HG02588 (cell line): ENCODE data around the gene LARP4.
"Not testable (repeated sequence)": the region's sequence is repeated elsewhere in the genome, so short reads cannot be mapped to it uniquely, and the experiment has no call there.

Source experiments
- ATAC-seq: cut with Tn5 transposase; IDR thresholded peaks from one replicate; pipeline ENCODE4 v1.9.1; 2021; ENCODE audit warnings: mild to moderate bottlenecking, moderate library complexity; ENCODE audit not compliant: unreplicated experiment

Gene LARP4

DNA sequence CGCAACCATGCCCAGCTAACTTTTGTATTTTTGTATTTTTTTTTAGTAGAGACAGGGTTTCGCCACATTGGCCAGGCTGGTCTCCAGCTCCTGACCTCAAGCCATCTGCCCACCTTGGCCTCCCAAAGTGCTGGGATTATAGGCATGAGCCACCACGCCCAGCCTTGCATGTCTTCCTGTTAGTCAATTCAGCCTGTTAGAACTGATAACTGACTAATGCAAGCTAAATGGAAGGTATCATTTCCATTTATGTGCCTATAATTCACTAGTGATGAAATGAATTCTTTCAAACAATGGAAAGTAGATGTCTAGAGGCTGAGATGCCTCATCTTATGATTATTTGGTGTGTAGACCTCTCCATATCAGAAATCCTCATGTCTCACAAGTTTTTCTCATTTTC is 66.8 kb downstream of the LARP4 start:
- ATAC-seq = no peak

DNA sequence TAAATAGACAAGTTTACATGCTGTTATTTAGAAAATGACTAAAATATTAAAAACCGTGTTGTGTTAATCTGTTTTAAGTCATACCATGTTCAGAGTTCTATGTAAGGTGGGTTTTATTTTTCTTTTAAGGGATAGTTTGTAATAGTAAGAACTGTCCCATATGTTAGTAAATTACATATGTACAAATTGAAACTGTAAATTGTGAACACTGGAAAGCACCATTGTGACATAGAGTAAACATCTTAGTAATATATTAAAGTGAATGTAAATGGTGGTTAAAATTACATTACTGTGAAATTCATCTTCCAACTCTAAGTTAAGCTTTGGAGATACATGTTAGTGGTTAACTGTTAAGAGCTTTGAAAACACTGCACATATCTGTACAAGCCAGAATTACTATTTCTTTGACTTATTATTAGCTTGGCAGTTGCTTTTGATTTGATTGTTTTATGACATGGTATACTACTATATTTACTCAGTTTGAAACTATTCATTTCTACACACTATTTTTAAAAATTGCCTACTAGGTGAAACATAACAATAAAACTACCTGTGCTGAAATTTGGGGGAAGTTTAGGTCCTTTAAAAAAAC is 76.7 kb downstream of the LARP4 start:
- no peak for ATAC-seq

DNA sequence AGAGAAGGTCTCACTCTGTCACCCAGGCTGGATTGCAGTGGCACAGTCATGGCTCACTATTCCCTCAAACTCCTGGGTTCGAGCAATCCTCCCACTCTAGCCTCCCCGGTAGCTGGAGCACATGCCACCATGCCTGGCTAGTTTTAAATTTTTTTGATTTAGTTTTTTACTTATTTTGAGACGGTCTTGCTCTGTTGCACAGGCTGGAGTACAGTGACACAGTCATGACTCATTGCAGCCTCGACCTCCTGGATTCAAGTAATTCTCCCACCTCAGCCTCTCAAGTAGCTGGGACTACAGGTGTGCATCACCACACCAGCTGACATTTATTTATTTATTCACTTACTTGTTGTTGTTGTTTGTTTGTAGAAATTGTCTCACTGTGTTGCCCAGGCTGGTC is 81.9 kb downstream of the LARP4 start:
- no peak for ATAC-seq

DNA sequence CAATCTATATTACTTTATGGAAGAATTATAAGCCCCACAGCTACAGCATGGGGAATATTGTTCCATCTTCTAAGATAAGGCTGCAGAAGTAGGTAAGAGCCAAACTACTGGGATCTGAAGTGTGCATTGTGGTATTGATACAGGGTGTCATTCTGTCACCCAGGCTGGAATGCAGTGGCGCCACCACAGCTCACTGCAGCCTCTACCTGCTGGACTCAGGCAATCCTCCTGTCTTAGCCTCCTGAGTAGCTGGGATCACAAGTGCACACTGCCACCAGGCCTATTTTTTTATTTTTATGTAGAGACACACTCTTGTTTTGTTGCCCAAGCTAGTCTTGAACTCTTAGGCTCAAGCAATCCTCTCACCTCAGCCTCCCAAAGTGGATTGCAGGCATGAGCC is 82.8 kb downstream of the LARP4 start:
- no peak for ATAC-seq

DNA sequence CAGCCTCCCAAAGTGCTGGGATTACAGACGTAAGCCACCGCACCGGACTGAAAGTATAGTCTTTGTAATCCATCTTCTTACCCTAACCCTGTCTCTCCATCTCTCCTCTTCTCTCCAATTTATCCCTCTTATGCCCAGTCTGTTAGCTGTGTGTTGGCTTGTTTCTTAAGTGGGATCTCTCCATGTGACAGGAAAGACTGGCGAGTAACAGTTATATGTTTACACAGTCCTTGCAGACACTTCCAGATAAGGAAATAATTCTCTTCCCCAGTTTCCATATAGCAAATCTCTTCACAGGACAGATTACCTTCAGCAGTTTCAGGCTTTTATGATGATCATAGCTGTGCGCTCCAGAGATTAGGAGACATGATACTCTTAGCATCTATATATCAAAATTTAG is 88.1 kb downstream of the LARP4 start:
- no peak for ATAC-seq

DNA sequence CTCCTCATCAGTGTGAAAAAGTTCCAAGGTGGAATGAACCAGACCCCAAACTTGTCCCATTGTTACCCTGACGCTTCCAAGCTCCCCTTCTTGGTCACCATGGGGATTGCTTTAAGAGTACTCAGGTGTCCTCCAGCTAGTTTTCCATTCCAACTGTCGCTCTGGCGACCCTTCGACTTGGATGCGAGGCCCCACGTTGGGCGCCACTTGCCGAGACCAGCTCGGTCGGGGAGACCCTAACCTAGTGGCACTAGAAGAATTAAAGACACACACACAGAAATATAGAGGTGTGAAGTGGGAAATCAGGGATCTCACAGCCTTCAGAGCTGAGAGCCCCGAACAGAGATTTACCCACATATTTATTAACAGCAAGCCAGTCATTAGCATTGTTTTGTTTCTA is 97.4 kb downstream of the LARP4 start:
- not testable (repeated sequence) for ATAC-seq

DNA sequence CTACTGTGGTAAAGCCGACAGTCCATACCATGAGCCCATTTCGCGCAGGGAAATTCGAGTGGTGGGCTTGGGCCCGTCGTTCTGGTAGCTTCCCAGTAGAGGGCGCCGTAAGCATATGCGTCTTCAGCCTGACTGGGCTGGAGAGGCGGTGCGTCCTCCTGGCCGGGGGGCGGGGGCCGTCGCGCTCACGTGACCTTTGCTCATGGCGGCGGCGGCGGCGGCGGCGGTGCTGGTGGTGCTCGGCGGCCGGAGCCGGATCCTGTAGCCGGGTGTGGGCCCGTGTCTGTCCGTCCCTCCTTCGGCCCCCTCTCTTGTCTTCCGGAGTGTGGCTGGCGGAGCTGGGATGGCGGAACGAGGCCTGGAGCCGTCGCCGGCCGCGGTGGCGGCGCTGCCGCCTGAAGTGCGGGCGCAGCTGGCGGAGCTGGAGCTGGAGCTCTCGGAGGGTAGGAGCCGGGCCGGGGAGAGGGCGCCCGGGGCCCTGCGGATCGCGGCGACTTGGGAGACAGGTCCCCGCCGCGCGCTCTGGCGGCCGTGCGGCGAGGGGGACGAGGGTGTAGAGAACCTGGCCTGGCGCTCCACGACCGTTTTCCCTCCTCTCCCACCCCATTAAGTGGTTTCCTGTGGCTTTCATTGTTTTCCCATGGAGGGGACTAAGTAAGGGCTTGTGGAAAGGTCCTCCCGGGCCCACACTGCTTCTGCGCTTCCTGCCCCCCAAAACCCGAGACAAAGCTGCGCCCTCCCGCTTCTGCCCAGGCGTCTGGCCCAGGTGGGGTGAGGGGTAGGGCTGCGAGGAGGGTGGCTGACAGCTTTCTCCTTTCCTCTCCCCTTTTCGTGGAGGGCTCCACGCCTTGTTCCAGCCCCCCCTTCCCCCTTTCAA is 104.4 kb downstream of the LARP4 start, which contains the start of gene DIP2B:
Gene DIP2B, plus strand, starts transcription at position 188 of the 877 bp plus-strand sequence. Its CDS starts 156 bp downstream, at position 344.
- ATAC-seq = peak; percentile 75

DNA sequence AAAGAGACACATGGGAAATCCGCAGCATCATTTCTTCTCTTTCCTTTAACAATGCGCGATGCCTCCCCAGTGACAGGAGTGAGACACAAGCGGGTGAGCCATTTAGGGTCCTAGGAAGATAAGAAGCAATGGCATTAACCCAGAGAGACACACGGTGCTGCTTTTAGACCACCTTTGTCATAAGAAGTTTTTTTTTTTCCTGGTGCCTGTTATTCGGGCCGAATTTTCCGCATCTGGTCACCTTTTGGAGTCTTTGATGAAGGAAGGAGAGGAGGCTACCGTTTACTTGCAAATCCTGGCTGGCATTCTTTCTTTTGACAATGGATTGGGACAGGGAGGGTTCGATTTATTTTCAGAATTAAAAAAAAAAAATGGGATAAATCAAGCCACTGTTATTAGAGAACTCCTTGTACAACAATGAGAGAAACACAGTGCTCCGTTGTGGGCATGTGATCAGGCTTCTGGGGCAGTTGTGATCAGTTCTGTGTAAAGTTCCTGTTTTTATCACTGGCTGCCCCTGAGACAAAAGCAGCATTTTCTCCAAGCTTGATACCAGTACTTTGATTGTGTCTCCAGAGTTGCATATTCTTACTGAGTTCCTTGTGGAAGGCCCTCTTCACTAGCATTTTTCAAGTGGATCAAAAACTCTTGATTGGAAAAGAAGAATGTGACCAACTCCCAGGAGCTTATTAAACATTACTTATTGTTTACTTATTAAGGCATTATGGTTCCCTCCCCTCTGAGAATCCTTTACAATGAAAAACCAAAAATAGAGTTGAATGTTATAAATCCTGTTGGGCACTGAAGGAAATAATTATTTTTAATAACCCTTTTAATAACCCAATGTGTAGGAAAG is 105.2 kb downstream of the LARP4 start:
- ATAC-seq = no peak

DNA sequence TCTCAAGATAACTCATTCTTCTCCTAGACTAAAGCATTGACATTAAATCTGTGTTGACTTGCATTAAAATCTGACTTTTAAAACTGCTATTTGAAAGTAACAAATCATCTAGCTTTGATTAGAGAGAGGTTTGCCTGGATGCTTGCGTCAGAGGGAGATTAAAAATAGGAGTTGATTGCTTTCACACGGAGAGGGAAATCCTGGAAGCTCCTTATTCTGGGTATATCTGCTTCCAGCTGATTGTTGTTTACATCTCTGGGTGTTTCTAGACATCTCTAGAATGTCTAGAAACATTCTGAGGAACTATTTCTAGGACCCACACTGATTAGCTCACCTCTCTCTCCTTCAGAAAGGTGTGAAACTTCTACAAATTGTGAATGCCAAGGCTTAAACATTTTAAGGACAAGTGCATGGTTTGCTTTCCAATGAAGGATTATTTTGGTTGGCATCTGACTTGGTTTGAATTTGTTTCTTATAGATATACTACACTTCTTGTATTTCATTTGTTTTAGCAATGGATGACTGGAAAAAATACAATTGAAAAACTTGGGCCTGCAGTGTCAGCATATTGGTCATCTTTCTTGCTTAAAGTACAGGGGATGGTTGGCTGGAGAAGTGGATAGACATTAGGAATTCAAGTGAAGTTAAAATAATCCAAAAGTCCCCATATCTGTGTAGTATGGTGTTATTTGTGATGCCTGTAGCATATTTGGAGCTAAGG is 106.2 kb downstream of the LARP4 start:
- no peak for ATAC-seq

DNA sequence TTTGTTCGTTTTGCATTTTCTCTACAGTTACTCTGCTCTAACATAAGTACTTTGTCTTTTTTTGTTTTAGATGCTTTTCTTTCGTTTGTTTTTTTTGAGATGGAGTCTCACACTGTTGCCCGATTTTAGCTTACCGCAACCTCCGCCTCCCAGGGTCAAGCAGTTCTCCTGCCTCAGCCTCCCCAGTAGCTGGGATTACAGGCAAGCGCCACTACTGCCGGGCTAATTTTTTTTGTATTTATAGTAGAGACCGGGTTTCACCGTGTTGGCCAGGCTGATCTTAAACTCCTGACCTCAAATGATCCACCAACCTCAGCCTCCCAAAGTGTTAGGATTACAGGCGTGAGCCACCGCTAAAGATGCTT is 106.8 kb downstream of the LARP4 start:
- ATAC-seq = no peak

DNA sequence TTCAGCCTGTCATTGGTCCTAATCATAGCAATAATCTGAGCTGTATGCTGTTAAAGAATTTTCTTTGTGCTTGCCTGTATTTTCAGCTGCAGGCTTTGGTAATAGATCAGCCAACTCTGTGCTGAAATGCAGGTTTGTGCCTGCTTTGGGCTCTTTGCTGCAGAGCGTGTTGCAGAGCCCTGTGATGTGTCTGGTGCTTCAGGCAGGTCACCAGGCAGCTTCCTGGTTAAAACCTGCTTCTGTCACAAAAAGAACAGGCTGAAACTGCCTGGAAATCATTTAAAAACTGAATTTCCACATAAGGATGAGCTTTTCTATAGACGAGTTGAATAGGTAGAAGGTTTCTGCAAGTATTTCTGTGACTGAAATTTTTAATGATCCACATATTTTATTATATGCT is 107.2 kb downstream of the LARP4 start:
- ATAC-seq = no peak

DNA sequence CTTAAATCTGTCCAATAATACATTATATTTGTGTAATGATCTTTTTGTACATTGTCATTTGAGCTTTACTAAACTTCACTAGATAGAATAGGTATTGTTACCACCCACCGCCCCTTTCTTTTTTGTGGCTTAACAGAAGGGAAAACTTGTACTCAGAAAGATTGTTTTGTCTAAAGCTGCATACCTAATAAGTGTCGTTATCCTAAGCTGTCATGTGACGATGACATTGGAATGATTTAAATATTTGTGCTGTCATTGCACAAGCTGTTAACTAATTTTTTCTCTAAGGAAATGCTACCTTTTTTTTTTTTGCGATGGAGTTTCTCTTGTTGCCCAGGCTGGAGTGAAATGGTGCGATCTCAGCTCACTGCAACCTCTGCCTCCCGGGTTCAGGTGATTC is 107.7 kb downstream of the LARP4 start:
- no peak for ATAC-seq

DNA sequence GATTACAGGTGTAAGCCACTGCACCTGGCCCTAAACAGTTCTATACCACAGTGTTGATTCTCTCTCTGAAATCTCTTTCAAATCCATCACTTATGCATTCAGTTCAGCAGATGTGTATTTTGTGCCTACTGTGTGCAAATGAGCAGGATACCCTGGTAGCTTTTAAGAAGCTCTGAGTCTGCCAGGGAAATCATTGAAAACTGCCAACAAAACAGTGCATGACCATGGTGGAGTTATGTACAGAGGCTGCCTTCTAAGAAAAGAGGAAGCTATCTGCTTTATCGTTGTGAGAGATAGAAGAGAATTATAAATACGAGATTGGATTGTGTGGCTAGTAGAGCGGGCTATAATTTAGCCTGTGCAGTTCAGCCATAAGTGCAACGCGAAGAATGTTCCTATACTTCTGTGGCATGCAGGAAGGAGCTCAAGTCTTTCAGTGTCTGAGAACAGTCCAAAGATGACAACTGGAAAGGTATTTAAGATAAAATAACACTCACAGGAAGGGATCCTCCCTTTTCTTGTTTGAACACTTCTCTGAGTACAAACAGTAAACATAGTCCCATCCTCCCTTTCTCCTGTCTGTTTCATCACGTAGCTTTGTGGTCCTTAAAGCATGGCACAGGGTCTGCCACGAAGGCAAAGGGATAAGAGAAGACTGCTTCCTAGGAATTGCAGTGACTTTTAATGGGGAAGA is 108.4 kb downstream of the LARP4 start:
- ATAC-seq = no peak

DNA sequence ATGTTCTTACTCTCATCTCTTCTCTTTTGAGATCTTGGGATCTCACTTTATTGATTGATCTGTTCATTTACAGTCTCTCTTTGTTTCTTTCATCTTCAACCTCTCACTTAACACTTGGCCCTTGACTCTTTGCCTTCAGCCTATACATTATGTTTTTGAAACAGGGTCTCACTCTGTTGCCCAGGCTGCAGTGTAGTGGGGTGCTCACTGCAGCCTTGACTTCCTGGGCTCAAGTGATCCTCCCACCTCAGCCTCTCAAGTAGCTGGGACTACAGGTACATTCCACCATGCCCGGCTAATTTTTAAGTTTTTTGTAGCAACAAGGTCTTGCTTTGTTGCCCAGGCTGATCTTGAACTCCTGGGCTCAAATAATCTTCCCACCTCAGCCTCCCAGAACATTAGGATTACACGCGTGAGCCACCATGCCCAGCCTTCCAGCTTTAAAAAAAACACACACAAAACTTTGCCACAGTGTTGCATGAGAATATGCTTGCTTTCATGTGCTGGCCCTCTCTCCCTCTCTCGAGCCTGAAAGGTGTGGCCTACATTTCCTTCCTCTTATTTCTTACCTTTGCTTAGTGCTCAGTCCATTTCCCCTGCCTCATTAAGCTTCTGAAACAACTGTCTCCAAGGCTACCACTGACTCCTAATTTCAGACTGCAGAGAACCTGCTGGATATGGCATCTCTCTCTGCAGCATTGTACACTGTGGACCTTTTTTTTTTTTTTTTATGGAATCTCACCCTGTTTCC is 114.0 kb downstream of the LARP4 start:
- ATAC-seq = no peak

DNA sequence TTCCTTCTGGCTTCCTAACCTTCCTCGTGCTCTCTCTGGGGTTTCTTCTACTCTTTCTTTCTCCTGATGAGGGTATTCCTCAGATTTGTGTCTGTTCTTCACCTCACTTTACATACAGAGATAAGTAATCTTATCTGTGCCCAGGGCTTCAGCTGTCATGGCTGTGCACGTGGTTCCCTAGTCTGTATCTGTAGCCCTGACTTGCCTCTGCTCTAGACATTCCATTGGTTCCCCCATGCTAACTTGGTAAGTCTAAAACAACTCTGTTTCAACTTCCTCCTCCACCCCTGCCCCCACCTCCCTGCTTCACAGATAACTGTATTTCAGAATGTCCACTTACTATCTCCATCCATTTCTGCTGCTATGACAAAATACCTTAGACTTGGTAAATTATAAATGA is 114.9 kb downstream of the LARP4 start:
- no peak for ATAC-seq

DNA sequence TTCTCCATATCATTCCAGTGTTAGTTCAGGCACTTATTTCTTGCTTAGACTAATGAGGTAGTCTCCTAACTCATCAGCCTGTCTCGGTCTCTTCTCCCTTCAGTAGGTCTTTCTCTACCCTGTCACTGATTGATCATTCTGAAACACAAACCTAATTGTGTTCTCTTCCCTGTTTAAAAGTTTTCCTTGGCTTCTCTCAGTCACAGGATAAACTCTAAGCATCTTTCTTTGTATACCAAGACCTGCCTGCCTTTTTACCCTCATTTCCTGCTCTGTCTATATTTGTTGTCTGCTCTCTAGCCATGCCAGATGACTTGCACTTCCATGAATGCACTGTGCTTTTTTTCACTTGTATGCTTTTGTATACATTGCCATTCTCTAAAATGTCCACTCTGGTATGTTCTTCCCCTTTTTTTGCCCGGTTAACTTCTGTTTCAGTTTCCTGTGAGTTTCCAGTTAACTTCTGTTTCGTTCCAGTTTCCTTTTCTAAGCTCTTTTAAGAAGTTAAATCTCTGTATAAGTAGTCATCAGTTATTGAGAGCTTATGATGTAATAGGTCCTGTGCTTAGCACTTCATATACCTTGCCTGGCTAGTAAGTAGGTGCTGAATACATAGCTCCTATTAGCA is 116.8 kb downstream of the LARP4 start:
- ATAC-seq = peak; percentile 66

DNA sequence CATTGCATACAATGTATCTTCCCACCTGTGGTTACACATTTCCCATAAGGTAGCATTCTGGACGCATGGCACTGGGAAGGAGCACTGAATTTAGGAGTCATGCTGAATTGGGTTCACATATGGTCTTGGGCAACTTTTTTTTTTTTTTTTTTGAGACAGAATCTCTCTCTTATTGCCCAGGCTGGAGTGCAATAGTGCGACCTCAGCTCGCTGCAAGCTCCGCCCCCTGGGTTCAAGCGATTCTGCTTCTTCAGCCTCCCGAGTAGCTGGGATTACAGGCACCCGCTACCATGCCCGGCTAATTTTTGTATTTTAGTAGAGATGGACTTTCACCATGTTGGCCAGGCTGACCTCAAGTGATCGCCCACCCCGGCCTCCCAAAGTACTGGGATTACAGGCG is 117.4 kb downstream of the LARP4 start:
- ATAC-seq = no peak

DNA sequence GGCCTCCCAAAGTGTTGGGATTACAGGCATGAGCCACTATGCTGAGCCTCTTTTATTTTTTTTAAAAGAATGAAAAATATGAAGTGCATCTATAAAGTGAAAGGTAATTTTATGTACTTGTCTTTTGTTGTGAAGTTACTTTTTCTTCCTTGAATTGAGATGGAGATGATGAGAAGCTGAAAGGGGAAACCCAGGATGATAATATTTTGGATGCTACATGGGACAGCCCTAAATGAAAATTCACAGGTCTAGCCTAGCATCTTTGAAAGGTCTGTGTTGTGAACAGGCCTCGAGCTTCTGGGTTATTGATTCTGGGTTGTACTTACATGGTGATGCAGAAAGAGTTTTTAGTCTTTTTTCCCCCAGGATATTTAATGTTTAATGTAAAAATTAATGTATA is 118.7 kb downstream of the LARP4 start:
- no peak for ATAC-seq
